Liver (tissue), 9 donors: Measurements from ENCODE around the gene CARD11. TPM values are rescaled to one million over a fixed set of nuclear protein-coding genes. Genes with fewer than 3 reads are reported as not detected.

ENCODE experiments used
- DNase-seq: peaks from one replicate; pipeline ENCODE4 v3.0.0-alpha.2; 2017; ENCODE audit warnings: low spot score
- H3K27ac ChIP-seq, 2 donors: one replicate each; pipeline ENCODE4 v1.7.0; 2013; ENCODE audit warnings: inconsistent platforms in 2 of 2, low read length in 2 of 2, control low read depth in 1 of 2, low read depth in 1 of 2, mild to moderate bottlenecking in 1 of 2
- H3K27me3 ChIP-seq, 4 donors: one replicate each; pipeline versions ENCODE4 v1.6.1 to v1.7.0; 2013; ENCODE audit warnings: low read length in 3 of 4, inconsistent platforms in 1 of 4, mild to moderate bottlenecking in 1 of 4, moderate library complexity in 1 of 4; ENCODE audit not compliant: control insufficient read depth in 4 of 4, insufficient read depth in 4 of 4
- H3K36me3 ChIP-seq, 4 donors: one replicate each; pipeline versions ENCODE4 v1.6.1 to v1.7.0; 2013; ENCODE audit warnings: low read length in 3 of 4, mild to moderate bottlenecking in 3 of 4, low read depth in 1 of 4, moderate library complexity in 1 of 4; ENCODE audit not compliant: control insufficient read depth in 4 of 4, insufficient read depth in 3 of 4
- H3K4me1 ChIP-seq, 4 donors: one replicate each; pipeline versions ENCODE4 v1.6.1 to v1.7.0; 2013; ENCODE audit warnings: low read length in 3 of 4, mild to moderate bottlenecking in 3 of 4, moderate library complexity in 1 of 4; ENCODE audit not compliant: control insufficient read depth in 4 of 4, insufficient read depth in 4 of 4
- H3K4me3 ChIP-seq, 3 donors: one replicate each; pipeline versions ENCODE4 v1.6.1 to v1.7.0; 2013; ENCODE audit warnings: low read length in 3 of 3, control low read depth in 1 of 3, low read depth in 1 of 3, mild to moderate bottlenecking in 1 of 3
- H3K9ac ChIP-seq, 2 donors: one replicate each; pipeline ENCODE4 v1.7.0; 2013; ENCODE audit warnings: low read length in 2 of 2, mild to moderate bottlenecking in 2 of 2, moderate library complexity in 2 of 2, control low read depth in 1 of 2, low read depth in 1 of 2
- H3K9me3 ChIP-seq, 4 donors: one replicate each; pipeline versions ENCODE4 v1.6.1 to v1.7.0; 2013; ENCODE audit warnings: low read length in 3 of 4; ENCODE audit not compliant: control insufficient read depth in 4 of 4
- CTCF ChIP-seq: fragments of 150-350 bp; IDR thresholded peaks from 2 replicates; pipeline ENCODE4 v1.5.1; 2017; ENCODE audit warnings: improper control_type of control experiment, low read depth, low read length; ENCODE audit not compliant: missing input control
- EGR1 ChIP-seq, 2 donors: IDR thresholded peaks; 2 replicates each; pipeline ENCODE4 v1.6.1; 2016 to 2018; ENCODE audit warnings: antibody characterized with exemption in 2 of 2, low read depth in 2 of 2
- FOXA2 ChIP-seq: IDR thresholded peaks from 2 replicates; pipeline ENCODE4 v1.6.1; 2016; ENCODE audit warnings: antibody characterized with exemption
- GABPA ChIP-seq, 2 donors: IDR thresholded peaks in 1 of 2; conservative IDR thresholded peaks in 1 of 2; 2 replicates each; pipeline ENCODE4 v1.6.1; 2016; ENCODE audit warnings: antibody characterized with exemption in 2 of 2, mild to moderate bottlenecking in 1 of 2, moderate library complexity in 1 of 2
- HNF4A ChIP-seq, 2 donors: conservative IDR thresholded peaks; 2 replicates each; pipeline ENCODE4 v1.6.1; 2016; ENCODE audit warnings: antibody characterized with exemption in 2 of 2, mild to moderate bottlenecking in 2 of 2
- HNF4G ChIP-seq: IDR thresholded peaks from 2 replicates; pipeline ENCODE4 v1.6.1; 2016; ENCODE audit warnings: antibody characterized with exemption
- JUND ChIP-seq, 2 donors: IDR thresholded peaks; 2 replicates each; pipeline ENCODE4 v1.6.1; 2016; ENCODE audit warnings: antibody characterized with exemption in 2 of 2
- NR2F2 ChIP-seq: IDR thresholded peaks from 2 replicates; pipeline ENCODE4 v1.6.1; 2016; ENCODE audit warnings: antibody characterized with exemption
- RAD21 ChIP-seq, 2 donors: IDR thresholded peaks; 2 replicates each; pipeline ENCODE4 v1.6.1; 2016; ENCODE audit warnings: antibody characterized with exemption in 2 of 2, mild to moderate bottlenecking in 2 of 2
- REST ChIP-seq: IDR thresholded peaks from 2 replicates; pipeline ENCODE4 v1.6.1; 2016; ENCODE audit warnings: antibody characterized with exemption, mild to moderate bottlenecking
- RXRA ChIP-seq, 2 donors: IDR thresholded peaks; 2 replicates each; pipeline ENCODE4 v1.6.1; 2017 to 2018; ENCODE audit warnings: antibody characterized with exemption in 2 of 2, mild to moderate bottlenecking in 1 of 2
- SP1 ChIP-seq: IDR thresholded peaks from 2 replicates; pipeline ENCODE4 v1.6.1; 2018; ENCODE audit warnings: antibody characterized with exemption, mild to moderate bottlenecking
- TAF1 ChIP-seq: conservative IDR thresholded peaks from 2 replicates; pipeline ENCODE4 v1.6.1; 2016; ENCODE audit warnings: antibody characterized with exemption, mild to moderate bottlenecking
- YY1 ChIP-seq: IDR thresholded peaks from 2 replicates; pipeline ENCODE4 v1.6.1; 2016; ENCODE audit warnings: antibody characterized with exemption, mild to moderate bottlenecking
- ZBTB33 ChIP-seq: IDR thresholded peaks from 2 replicates; pipeline ENCODE4 v1.6.1; 2016; ENCODE audit warnings: antibody characterized with exemption
- WGBS: extraction: QIAGEN DNeasy Blood & Tissue Kit; methylation state at CpG from one replicate; pipeline ENCODE4 v1.1.7; 2013; 5-methylcytosine and 5-hydroxymethylcytosine counted together
- polyA plus RNA-seq, 2 donors: library from polyadenylated mRNA; stranded (reverse) in 1 of 2; unstranded in 1 of 2; fragments of 200-250 nt in 1 of 2; fragments of >200 nt in 1 of 2; fragmentation: Nextera tagmentation in 1 of 2; extraction: Ambion mirVana in 1 of 2; gene quantifications; one replicate each; pipeline versions ENCODE4 v1.2.1 to v1.2.3, GENCODE V29; 2013 to 2015
- total RNA-seq, 2 donors: library from RNA; depleted of rRNA; stranded (reverse); fragments of >200 nt; gene quantifications; one replicate each; pipeline ENCODE4 v1.2.3, GENCODE V29; 2014
- TF ChIP-seq, protein P1 (sequence below): IDR thresholded peaks from 2 replicates; pipeline ENCODE4 v1.6.1; 2016; ENCODE audit warnings: antibody characterized with exemption
- TF ChIP-seq, protein P2 (sequence below): IDR thresholded peaks from 2 replicates; pipeline ENCODE4 v1.6.1; 2016; ENCODE audit warnings: antibody characterized with exemption
- donor health status: healthy.
- donor health status: healthy.
- donor health status: healthy.
- donor health status: healthy.
- donor health status: healthy.

Gene CARD11
- total and polyA plus RNA-seq, 4 donors, result 0.42 to 1.3 (median 0.83) TPM

DNA sequence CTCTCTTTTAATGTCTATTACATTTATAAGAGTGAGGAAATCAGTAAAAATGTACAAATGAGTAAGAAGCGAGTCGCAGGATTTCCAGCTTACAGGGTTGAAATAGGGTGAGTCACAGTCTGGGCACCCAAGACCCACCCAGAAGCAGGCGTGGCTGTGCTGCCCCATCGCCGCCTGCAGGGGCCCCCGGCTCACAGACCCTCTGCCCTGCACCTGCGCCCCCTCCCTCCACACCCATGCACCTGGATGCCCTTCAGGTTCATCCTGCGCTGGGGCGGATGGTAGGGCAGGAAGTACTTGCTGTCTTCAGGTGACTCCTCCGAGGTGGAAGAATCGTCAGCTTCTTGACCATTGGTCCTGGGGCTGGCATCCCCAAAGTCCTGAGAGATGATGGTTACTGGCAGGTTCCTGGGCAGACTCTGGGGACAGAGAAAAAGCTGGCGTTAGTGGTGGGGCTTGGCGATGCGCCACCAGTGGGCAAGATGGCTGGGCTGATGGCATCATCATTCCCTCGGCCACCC lies 109.4 kb downstream of the CARD11 start:
- TF ChIP-seq CTCF, result no peak
- TF ChIP-seq JUND (IDR thresholded peaks at IDR 0.05), result no peak
- TF ChIP-seq RXRA (IDR thresholded peaks at IDR 0.05), result no peak
- no peak for TF ChIP-seq SP1
- TF ChIP-seq RAD21 (IDR thresholded peaks at IDR 0.05), result no peak
- TF ChIP-seq TAF1, result no peak
- TF ChIP-seq ZBTB33, result no peak
- no peak for TF ChIP-seq HNF4A (conservative IDR thresholded peaks at IDR 0.05)
- TF ChIP-seq FOXA2, result no peak
- no peak for TF ChIP-seq NR2F2
- TF ChIP-seq, protein P1, sequence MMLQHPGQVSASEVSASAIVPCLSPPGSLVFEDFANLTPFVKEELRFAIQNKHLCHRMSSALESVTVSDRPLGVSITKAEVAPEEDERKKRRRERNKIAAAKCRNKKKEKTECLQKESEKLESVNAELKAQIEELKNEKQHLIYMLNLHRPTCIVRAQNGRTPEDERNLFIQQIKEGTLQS, result no peak
- no peak for TF ChIP-seq EGR1 (IDR thresholded peaks at IDR 0.05; ENCODE audit: low read depth in 2 of 2)
- TF ChIP-seq, protein P2, sequence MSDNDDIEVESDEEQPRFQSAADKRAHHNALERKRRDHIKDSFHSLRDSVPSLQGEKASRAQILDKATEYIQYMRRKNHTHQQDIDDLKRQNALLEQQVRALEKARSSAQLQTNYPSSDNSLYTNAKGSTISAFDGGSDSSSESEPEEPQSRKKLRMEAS, result no peak
- no peak for TF ChIP-seq YY1
- TF ChIP-seq GABPA (IDR thresholded peaks at IDR 0.05 in 1 of 2, conservative IDR thresholded peaks at IDR 0.05 in 1 of 2), result no peak
- H3K36me3 ChIP-seq, result no peaks in the 10 kb centered on the region
- no peak overlapping the region for H3K27ac ChIP-seq
- DNase-seq, result no peak
- H3K27me3 ChIP-seq, result no peaks in the 10 kb centered on the region
- H3K9ac ChIP-seq, result no peak overlapping the region
- H3K4me3 ChIP-seq, result no peak overlapping the region
- H3K9me3 ChIP-seq, result no peaks in the 10 kb centered on the region
- WGBS, result 89% methylated on average over 15 of the region's 15 CpGs
- peaks cover 0 to 6% (median 3%) of the 10 kb centered on the region in 4 donors for H3K4me1 ChIP-seq

DNA sequence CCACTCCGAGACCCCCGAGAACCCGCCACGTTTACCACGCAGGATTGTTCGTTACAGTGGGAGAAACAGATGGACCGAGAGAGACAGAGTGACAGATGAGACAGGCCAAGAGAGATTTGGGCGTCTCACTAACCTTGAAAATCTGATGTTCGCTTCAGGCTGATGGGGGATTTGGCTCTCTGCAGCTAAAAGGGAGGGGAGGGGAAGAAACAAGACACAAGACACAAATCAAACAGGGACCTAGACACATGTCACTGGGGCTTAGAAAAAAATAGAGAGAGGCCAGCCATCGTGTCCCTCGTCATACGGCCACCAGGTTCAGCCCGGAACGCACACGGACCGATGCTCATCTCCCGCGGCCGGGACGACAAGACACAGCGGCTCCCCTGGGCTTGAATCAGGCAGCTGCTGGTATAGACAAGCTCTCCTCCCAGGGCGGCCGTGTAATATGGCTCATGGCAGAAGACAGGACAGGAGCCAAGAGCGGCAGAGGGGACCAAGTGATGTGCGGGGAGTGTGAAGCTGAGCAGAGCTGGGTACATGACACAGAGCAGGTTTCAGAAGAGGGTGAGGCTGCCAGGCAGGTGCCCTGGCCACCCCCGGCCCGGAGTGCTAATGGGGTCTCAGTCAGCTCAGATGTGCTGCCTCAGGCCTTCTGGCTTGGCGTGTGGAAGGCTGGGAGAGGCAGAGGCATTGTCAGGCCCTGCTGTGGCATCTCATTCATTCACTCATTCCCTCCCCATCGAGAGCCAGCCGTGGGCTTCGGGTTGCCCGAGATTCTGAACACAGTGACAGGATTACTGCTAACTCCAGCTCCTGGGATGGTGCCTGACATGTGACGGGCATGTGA lies 111.0 kb downstream of the CARD11 start:
- Histone ChIP-seq H3K4me1 (peaks cover 0 to 11% (median 3%) of the 10 kb centered on the region in 4 donors), H3K9me3 (no peaks in the 10 kb centered on the region), H3K9ac (no peak overlapping the region), H3K4me3 (no peak overlapping the region), H3K36me3 (no peaks in the 10 kb centered on the region), H3K27ac (no peak overlapping the region), H3K27me3 (no peaks in the 10 kb centered on the region)
- TF ChIP-seq HNF4A (conservative IDR thresholded peaks at IDR 0.05) (no peak), RAD21 (IDR thresholded peaks at IDR 0.05) (no peak), JUND (IDR thresholded peaks at IDR 0.05) (no peak), RXRA (IDR thresholded peaks at IDR 0.05) (no peak), REST (no peak), YY1 (no peak), HNF4G (no peak), TAF1 (no peak), GABPA (IDR thresholded peaks at IDR 0.05 in 1 of 2, conservative IDR thresholded peaks at IDR 0.05 in 1 of 2) (no peak)
- TF ChIP-seq, protein P1, result no peak
- no peak for DNase-seq
- WGBS, result 81% methylated on average over 33 of the region's 33 CpGs
